ENCODE results near the gene PSMD5.

The PSMD5 gene

GRCh38 chr9:120875195-120875565, 32.5 kb upstream of the PSMD5 start:
- DNase-seq (ENCODE audit: low read depth), result no peak

- DNase-seq (ENCODE audit: low read depth), result no peak
These were observed 31.8 kb upstream of the PSMD5 start for GRCh38 chr9:120874226-120875194.

- DNase-seq (ENCODE audit: low read depth), result no peak
These were observed 30.8 kb upstream of the PSMD5 start for GRCh38 chr9:120873512-120873911.

GRCh38 chr9:120872791-120873502, 30.2 kb upstream of the PSMD5 start:
- DNase-seq (ENCODE audit: low read depth), result no peak

- no peak for DNase-seq (ENCODE audit: low read depth)
These were observed 27.5 kb upstream of the PSMD5 start for GRCh38 chr9:120870206-120870605.

GRCh38 chr9:120869726-120870125, 27.0 kb upstream of the PSMD5 start:
- no peak for DNase-seq (ENCODE audit: low read depth)

GRCh38 chr9:120869360-120869687, 26.6 kb upstream of the PSMD5 start:
- no peak for DNase-seq (ENCODE audit: low read depth)

- peak; percentile 94 for DNase-seq (ENCODE audit: low read depth)
These were observed 26.1 kb upstream of the PSMD5 start for GRCh38 chr9:120868676-120869359.

- DNase-seq (ENCODE audit: low read depth), result no peak
These were observed 25.6 kb upstream of the PSMD5 start for GRCh38 chr9:120868339-120868675.

- DNase-seq (ENCODE audit: low read depth), result no peak
These were observed 25.1 kb upstream of the PSMD5 start for GRCh38 chr9:120867676-120868338.

- DNase-seq (ENCODE audit: low read depth), result no peak
These were observed 23.9 kb upstream of the PSMD5 start for GRCh38 chr9:120866651-120867050.

GRCh38 chr9:120865809-120866208, 23.1 kb upstream of the PSMD5 start:
- no peak for DNase-seq (ENCODE audit: low read depth)

- no peak for DNase-seq (ENCODE audit: low read depth)
These were observed 22.5 kb upstream of the PSMD5 start for GRCh38 chr9:120865176-120865575.

- DNase-seq (ENCODE audit: low read depth), result no peak
These were observed 22.0 kb upstream of the PSMD5 start for GRCh38 chr9:120864719-120865118.

- DNase-seq (ENCODE audit: low read depth), result no peak
These were observed 21.1 kb upstream of the PSMD5 start for GRCh38 chr9:120863833-120864232.

GRCh38 chr9:120862452-120862851, 19.7 kb upstream of the PSMD5 start:
- no peak for DNase-seq (ENCODE audit: low read depth)

- DNase-seq (ENCODE audit: low read depth), result no peak
These were observed 19.2 kb upstream of the PSMD5 start for GRCh38 chr9:120861935-120862334.

- no peak for DNase-seq (ENCODE audit: low read depth)
These were observed 17.4 kb upstream of the PSMD5 start for GRCh38 chr9:120860083-120860482.

GRCh38 chr9:120859361-120859760, 16.6 kb upstream of the PSMD5 start:
- DNase-seq (ENCODE audit: low read depth), result no peak

GRCh38 chr9:120857902-120858301, 15.2 kb upstream of the PSMD5 start:
- no peak for DNase-seq (ENCODE audit: low read depth)

GRCh38 chr9:120857481-120857880, 14.8 kb upstream of the PSMD5 start:
- DNase-seq (ENCODE audit: low read depth), result no peak

GRCh38 chr9:120856700-120857099, 14.0 kb upstream of the PSMD5 start:
- DNase-seq (ENCODE audit: low read depth), result no peak
